SH-SY5Y (cell line): Measurements from ENCODE around the gene LRMDA.

ENCODE experiments used
- GATA2 ChIP-seq: IDR thresholded peaks from 2 replicates; pipeline ENCODE4 v1.6.1; 2011; ENCODE audit warnings: mild to moderate bottlenecking, low read depth, low read length
- GATA3 ChIP-seq: IDR thresholded peaks from 2 replicates; pipeline ENCODE4 v1.6.1; 2011; ENCODE audit warnings: low read depth, mild to moderate bottlenecking, low read length, moderate library complexity

- TF ChIP-seq GATA3 (no peak), GATA2 (no peak)
Observed at GRCh38 chr10:75408509-75408875, 22.9 kb upstream of the LRMDA start.
